ENCODE results near the gene CDC42SE2. TPM values are rescaled to one million over a fixed set of nuclear protein-coding genes. Genes with fewer than 3 reads are reported as not detected.

CDC42SE2 gene
- total RNA-seq, 4 donors from 2014 or later: 71.8 to 118 (median 91.8) TPM

DNA sequence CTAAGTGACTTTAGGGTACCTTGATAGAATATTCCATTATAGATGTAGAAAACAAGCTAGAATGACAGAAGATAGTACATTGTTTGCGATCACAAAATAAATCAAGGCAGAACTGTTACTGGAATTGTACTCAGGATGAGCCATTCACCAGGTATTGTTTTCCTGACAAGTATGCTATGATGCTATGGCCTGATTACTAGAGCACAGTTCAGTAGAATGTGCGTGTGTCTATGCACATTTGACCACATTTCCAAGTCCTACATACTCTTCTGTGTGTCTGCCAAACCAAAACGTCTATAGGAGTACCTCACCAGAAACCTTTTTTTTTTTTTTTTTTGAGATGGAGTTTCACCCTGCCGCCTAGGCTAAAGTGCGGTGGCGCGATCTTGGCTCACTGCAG lies 43.3 kb upstream of the CDC42SE2 start:
- intact Hi-C loops (cut with DNase I; ENCODE audit: low total_unique reads): no loop called here
- TF ChIP-seq POLR2A (IDR thresholded peaks at IDR 0.05): no peak
- TF ChIP-seq EP300 (IDR thresholded peaks at IDR 0.05; ENCODE audit: low read depth): no peak
- TF ChIP-seq, protein P1, sequence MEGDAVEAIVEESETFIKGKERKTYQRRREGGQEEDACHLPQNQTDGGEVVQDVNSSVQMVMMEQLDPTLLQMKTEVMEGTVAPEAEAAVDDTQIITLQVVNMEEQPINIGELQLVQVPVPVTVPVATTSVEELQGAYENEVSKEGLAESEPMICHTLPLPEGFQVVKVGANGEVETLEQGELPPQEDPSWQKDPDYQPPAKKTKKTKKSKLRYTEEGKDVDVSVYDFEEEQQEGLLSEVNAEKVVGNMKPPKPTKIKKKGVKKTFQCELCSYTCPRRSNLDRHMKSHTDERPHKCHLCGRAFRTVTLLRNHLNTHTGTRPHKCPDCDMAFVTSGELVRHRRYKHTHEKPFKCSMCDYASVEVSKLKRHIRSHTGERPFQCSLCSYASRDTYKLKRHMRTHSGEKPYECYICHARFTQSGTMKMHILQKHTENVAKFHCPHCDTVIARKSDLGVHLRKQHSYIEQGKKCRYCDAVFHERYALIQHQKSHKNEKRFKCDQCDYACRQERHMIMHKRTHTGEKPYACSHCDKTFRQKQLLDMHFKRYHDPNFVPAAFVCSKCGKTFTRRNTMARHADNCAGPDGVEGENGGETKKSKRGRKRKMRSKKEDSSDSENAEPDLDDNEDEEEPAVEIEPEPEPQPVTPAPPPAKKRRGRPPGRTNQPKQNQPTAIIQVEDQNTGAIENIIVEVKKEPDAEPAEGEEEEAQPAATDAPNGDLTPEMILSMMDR (IDR thresholded peaks at IDR 0.05): no peak
- TF ChIP-seq POLR2AphosphoS5 (IDR thresholded peaks at IDR 0.05): no peak
- WGBS, 2 donors (ENCODE audit: low coverage in 1 of 2): 90 to 95% methylated on average over 7 of the region's 7 CpGs
- Histone ChIP-seq H3K4me3 (no peak overlapping the region), H3K27ac (no peak overlapping the region), H3K4me1 (peaks cover 0 to 37% (median 19%) of the 10 kb centered on the region in 4 donors), H3K36me3 (no peaks in the 10 kb centered on the region), H3K27me3 (no peaks in the 10 kb centered on the region), H3K9me3 (no peaks in the 10 kb centered on the region)
- in situ Hi-C loops (cut with MboI; ENCODE audit: low pct_ligation_motif_present in 1 of 4, low pct_unique_long_range_greater_than_20kb in 1 of 4, low sequenced_read_pairs in 3 of 4): no loop called here
- no peak for DNase-seq

DNA sequence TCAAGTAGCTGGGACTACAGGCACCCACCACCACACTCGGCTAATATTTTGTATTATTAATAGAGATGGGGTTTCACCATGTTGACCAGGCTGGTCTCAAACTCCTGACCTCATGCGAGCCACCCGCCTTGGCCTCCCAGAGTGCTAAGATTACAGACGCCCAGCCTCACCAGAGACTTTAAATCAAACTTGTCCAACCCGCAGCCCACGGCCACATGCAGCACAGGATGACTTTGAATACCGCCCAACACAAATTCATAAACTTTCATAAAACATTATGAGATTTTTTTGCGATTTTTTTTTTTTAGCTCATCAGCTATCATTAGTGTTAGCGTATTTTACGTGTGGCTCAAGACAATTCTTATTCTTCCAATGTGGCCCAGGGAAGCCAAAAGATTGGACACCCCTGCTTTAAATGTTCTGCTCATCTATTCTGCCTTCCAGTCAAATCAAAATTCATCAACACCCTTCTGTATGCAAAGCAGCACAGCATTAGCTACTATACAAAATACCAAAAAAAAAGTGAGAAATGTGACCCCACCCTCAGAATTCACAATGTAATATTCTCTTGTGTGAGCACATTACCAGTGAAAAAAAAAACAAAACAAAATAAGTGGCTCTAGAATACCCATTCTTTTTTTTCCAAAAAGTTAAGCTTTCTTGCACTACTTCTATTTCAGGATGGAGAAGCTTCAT lies 42.7 kb upstream of the CDC42SE2 start:
- in situ Hi-C loops (cut with MboI; ENCODE audit: low pct_ligation_motif_present in 1 of 4, low pct_unique_long_range_greater_than_20kb in 1 of 4, low sequenced_read_pairs in 3 of 4) (no loop called here), intact Hi-C loops (cut with DNase I; ENCODE audit: low total_unique reads) (no loop called here)
- Histone ChIP-seq H3K4me1 (peaks cover 0 to 41% (median 19%) of the 10 kb centered on the region in 4 donors), H3K27me3 (no peaks in the 10 kb centered on the region), H3K36me3 (no peaks in the 10 kb centered on the region), H3K27ac (no peak overlapping the region), H3K4me3 (no peak overlapping the region), H3K9me3 (no peaks in the 10 kb centered on the region)
- DNase-seq: no peak
- WGBS, 2 donors (ENCODE audit: low coverage in 1 of 2): 89 to 90% methylated on average over 5 to 10 of the region's 10 CpGs
- TF ChIP-seq, protein P1 (IDR thresholded peaks at IDR 0.05): no peak

DNA sequence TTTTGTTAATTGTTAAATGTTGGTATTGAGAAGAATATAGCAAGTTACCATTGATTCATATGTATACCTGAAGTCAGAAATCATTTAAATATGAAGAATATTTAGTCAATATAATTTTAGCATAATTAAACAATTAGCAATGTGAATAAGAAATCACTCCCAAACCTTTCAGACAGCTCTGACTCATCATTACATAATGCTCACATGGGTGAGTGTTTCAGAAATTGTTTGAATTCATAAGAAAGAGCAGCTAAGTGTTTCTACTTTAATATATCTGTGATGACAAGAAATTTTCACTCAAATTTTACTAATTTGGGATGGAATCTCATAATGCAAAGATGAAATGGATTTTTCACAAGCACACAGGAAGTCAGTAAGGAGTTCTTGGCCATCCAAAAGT lies 42.0 kb upstream of the CDC42SE2 start:
- no peak for TF ChIP-seq POLR2A (IDR thresholded peaks at IDR 0.05)
- TF ChIP-seq, protein P1 (IDR thresholded peaks at IDR 0.05): no peak
- no peak for TF ChIP-seq POLR2AphosphoS5 (IDR thresholded peaks at IDR 0.05)
- TF ChIP-seq EP300 (IDR thresholded peaks at IDR 0.05; ENCODE audit: low read depth): no peak
- DNase-seq: no peak
- Histone ChIP-seq H3K9me3 (no peaks in the 10 kb centered on the region), H3K36me3 (no peaks in the 10 kb centered on the region), H3K4me1 (peaks cover 0 to 41% (median 19%) of the 10 kb centered on the region in 4 donors), H3K27me3 (no peaks in the 10 kb centered on the region), H3K27ac (no peak overlapping the region), H3K4me3 (no peak overlapping the region)
- intact Hi-C loops (cut with DNase I; ENCODE audit: low total_unique reads): no loop called here
- in situ Hi-C loops (cut with MboI; ENCODE audit: low pct_ligation_motif_present in 1 of 4, low pct_unique_long_range_greater_than_20kb in 1 of 4, low sequenced_read_pairs in 3 of 4): no loop called here

DNA sequence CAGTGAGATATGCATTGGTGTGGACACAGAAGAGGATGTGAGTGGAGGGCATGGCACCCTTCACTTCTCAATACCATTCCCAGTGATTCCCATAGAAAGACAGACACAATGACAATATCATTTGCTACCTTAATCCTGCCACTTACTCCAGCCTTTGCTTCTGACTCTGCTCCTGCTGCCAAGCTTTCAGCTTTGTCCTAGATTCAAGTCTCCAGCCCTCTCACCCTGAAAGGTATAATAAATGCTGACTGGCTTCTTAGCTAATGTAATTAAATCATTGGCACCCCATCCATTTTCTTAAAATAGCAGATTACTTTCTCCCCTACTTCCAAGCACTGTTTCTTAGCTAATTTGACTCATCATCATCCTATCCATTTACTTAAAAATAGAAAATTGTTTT lies 41.1 kb upstream of the CDC42SE2 start:
- intact Hi-C loops (cut with DNase I; ENCODE audit: low total_unique reads): no loop called here
- TF ChIP-seq EP300 (IDR thresholded peaks at IDR 0.05; ENCODE audit: low read depth): no peak
- TF ChIP-seq, protein P1 (IDR thresholded peaks at IDR 0.05): no peak
- no peak for TF ChIP-seq POLR2A (IDR thresholded peaks at IDR 0.05)
- no peak for TF ChIP-seq POLR2AphosphoS5 (IDR thresholded peaks at IDR 0.05)
- H3K27ac ChIP-seq: no peak overlapping the region
- in situ Hi-C loops (cut with MboI; ENCODE audit: low pct_ligation_motif_present in 1 of 4, low pct_unique_long_range_greater_than_20kb in 1 of 4, low sequenced_read_pairs in 3 of 4): no loop called here
- no peaks in the 10 kb centered on the region for H3K27me3 ChIP-seq
- H3K4me3 ChIP-seq: no peak overlapping the region
- no peaks in the 10 kb centered on the region for H3K9me3 ChIP-seq
- H3K4me1 ChIP-seq: peaks cover 0 to 41% (median 19%) of the 10 kb centered on the region in 4 donors
- no peaks in the 10 kb centered on the region for H3K36me3 ChIP-seq
- DNase-seq: no peak
